H1 (cell line): Measurements from ENCODE around the gene INPP5A. TPM values are rescaled to one million over a fixed set of nuclear protein-coding genes. Genes with fewer than 3 reads are reported as not detected.

ENCODE experiments used
- CTCF ChIA-PET: fragments of 300-600 bp; sonication (Branson Sonifier 250); formaldehyde crosslinking; loops from one replicate; lab custom pipeline; 2021; ENCODE audit not compliant: partially characterized antibody; lab: Charles Lee
- POLR2A ChIA-PET: fragments of 300-600 bp; sonication (Branson Sonifier 250); formaldehyde crosslinking; loops from one replicate; lab custom pipeline; 2021; ENCODE audit warnings: inconsistent platforms; ENCODE audit not compliant: partially characterized antibody; lab: Charles Lee
- DNase-seq, 2 experiments: peaks; one replicate each; pipeline versions ENCODE4 v3.0.0 to v3.0.0-alpha.2; 2010 to 2022; ENCODE audit warnings: low spot score in 2 of 2, low read depth in 1 of 2, mixed read lengths in 1 of 2
- FAIRE-seq: peaks from 2 replicates; lab custom pipeline; 2011; peaks lifted over from hg19 to GRCh38; lab: Jason Lieb, UNC
- H2AFZ ChIP-seq: 2 replicates; pipeline ENCODE4 v1.8.1; 2012; ENCODE audit warnings: low read length, inconsistent platforms
- H2AK5ac ChIP-seq: 2 replicates; pipeline ENCODE4 v1.6.1; 2013; ENCODE audit warnings: low read depth, low read length
- H2BK120ac ChIP-seq: replicated peaks from 2 replicates; pipeline ENCODE3; 2013; ENCODE audit warnings: low read depth, low read length, inconsistent platforms
- H2BK12ac ChIP-seq: 2 replicates; pipeline ENCODE4 v1.6.1; 2013; ENCODE audit warnings: low read depth, low read length
- H2BK15ac ChIP-seq: 2 replicates; pipeline ENCODE4 v1.6.1; 2013; ENCODE audit warnings: low read length
- H2BK20ac ChIP-seq: 2 replicates; pipeline ENCODE4 v1.6.1; 2013; ENCODE audit warnings: low read length
- H2BK5ac ChIP-seq: 2 replicates; pipeline ENCODE4 v1.6.1; 2013; ENCODE audit warnings: low read depth, low read length
- H3K14ac ChIP-seq: 2 replicates; pipeline ENCODE4 v1.6.1; 2013; ENCODE audit warnings: inconsistent platforms; ENCODE audit not compliant: insufficient read length
- H3K18ac ChIP-seq: 2 replicates; pipeline ENCODE4 v1.6.1; 2013; ENCODE audit warnings: low read length; ENCODE audit errors: extremely low read depth
- H3K23ac ChIP-seq: 2 replicates; pipeline ENCODE4 v1.6.1; 2013; ENCODE audit warnings: inconsistent platforms; ENCODE audit not compliant: insufficient read length
- H3K23me2 ChIP-seq: 2 replicates; pipeline ENCODE4 v1.6.1; 2013; ENCODE audit warnings: low read depth, low read length
- H3K27ac ChIP-seq: 2 replicates; pipeline ENCODE4 v1.6.1; 2011; ENCODE audit warnings: low read depth, low read length, inconsistent platforms
- H3K27me3 ChIP-seq, 4 experiments: replicated peaks in 1 of 4; 1 replicate in 1 of 4; 2 replicates in 3 of 4; pipeline versions ENCODE4 v1.6.1 to v1.8.1; 2011 to 2013; ENCODE audit warnings: low read length in 3 of 4, mild to moderate bottlenecking in 3 of 4, inconsistent platforms in 2 of 4, mixed read lengths in 2 of 4, moderate library complexity in 1 of 4; ENCODE audit not compliant: control insufficient read depth in 3 of 4, insufficient read depth in 3 of 4; ENCODE audit errors: extremely low read depth in 1 of 4
- H3K36me3 ChIP-seq, 4 experiments: 2 replicates each; pipeline versions ENCODE4 v1.6.1 to v1.8.1; 2011 to 2013; ENCODE audit warnings: mild to moderate bottlenecking in 4 of 4, low read length in 3 of 4, moderate library complexity in 2 of 4, control low read depth in 1 of 4, inconsistent platforms in 1 of 4; ENCODE audit not compliant: insufficient read depth in 4 of 4, control insufficient read depth in 2 of 4
- H3K4ac ChIP-seq: replicated peaks from 2 replicates; pipeline ENCODE3; 2013; ENCODE audit warnings: low read length, low read depth, mixed read lengths, inconsistent platforms; ENCODE audit not compliant: insufficient read length
- H3K4me1 ChIP-seq, 4 experiments: replicated peaks in 1 of 4; 1 replicate in 1 of 4; 2 replicates in 3 of 4; pipeline versions ENCODE4 v1.6.1 to v1.8.1; 2011 to 2013; ENCODE audit warnings: low read length in 3 of 4, inconsistent platforms in 2 of 4, mixed read lengths in 1 of 4; ENCODE audit not compliant: insufficient read depth in 4 of 4, control insufficient read depth in 3 of 4
- H3K4me2 ChIP-seq, 2 experiments: 2 replicates each; pipeline versions ENCODE4 v1.6.1 to v1.8.1; 2011 to 2013; ENCODE audit warnings: low read depth in 2 of 2, low read length in 2 of 2, control low read depth in 1 of 2, inconsistent platforms in 1 of 2, mild to moderate bottlenecking in 1 of 2; ENCODE audit not compliant: insufficient read depth in 1 of 2
- H3K4me3 ChIP-seq, 4 experiments: fragments of 200-600, 300-600 bp in 1 of 4; sonication (generic), shearing (Covaris generic), sonication (Bioruptor Twin) in 1 of 4; 2 replicates each; pipeline versions ENCODE4 v1.5.1 to v1.8.1; 2011 to 2016; ENCODE audit warnings: low read length in 4 of 4, low read depth in 3 of 4, control low read depth in 2 of 4, inconsistent platforms in 2 of 4, mild to moderate bottlenecking in 2 of 4, mixed read lengths in 1 of 4, moderate library complexity in 1 of 4; ENCODE audit not compliant: insufficient read depth in 2 of 4; ENCODE audit errors: extremely low read depth in 1 of 4
- H3K56ac ChIP-seq: replicated peaks from 2 replicates; pipeline ENCODE3; 2013; ENCODE audit warnings: low read depth, mild to moderate bottlenecking, mixed read lengths, low read length, inconsistent platforms; ENCODE audit not compliant: insufficient read length
- H3K79me1 ChIP-seq: 2 replicates; pipeline ENCODE4 v1.6.1; 2013; ENCODE audit warnings: low read depth, low read length, control low read depth
- H3K79me2 ChIP-seq, 2 experiments: 2 replicates each; pipeline versions ENCODE4 v1.6.1 to v1.8.1; 2012 to 2013; ENCODE audit warnings: low read length in 2 of 2, mild to moderate bottlenecking in 2 of 2, inconsistent platforms in 1 of 2; ENCODE audit not compliant: insufficient read depth in 2 of 2, control insufficient read depth in 1 of 2
- H3K9ac ChIP-seq, 4 experiments: replicated peaks in 1 of 4; 1 replicate in 1 of 4; 2 replicates in 3 of 4; pipeline versions ENCODE4 v1.6.1 to v1.8.1; 2011 to 2013; ENCODE audit warnings: low read depth in 3 of 4, low read length in 3 of 4, control low read depth in 2 of 4, mild to moderate bottlenecking in 2 of 4, moderate library complexity in 2 of 4, inconsistent platforms in 1 of 4; ENCODE audit errors: extremely low read depth in 1 of 4
- H3K9me3 ChIP-seq, 2 experiments: 2 replicates each; pipeline versions ENCODE4 v1.6.1 to v1.8.1; 2012 to 2013; ENCODE audit warnings: mild to moderate bottlenecking in 2 of 2, moderate library complexity in 2 of 2, control low read depth in 1 of 2, inconsistent platforms in 1 of 2, low read depth in 1 of 2, low read length in 1 of 2, mixed read lengths in 1 of 2; ENCODE audit not compliant: insufficient read depth in 2 of 2
- H4K20me1 ChIP-seq, 2 experiments: replicated peaks in 1 of 2; 2 replicates each; pipeline versions ENCODE3 to v1.8.1; 2011 to 2013; ENCODE audit warnings: inconsistent platforms in 2 of 2, low read length in 2 of 2, mild to moderate bottlenecking in 1 of 2; ENCODE audit not compliant: insufficient read depth in 2 of 2, control insufficient read depth in 1 of 2
- H4K5ac ChIP-seq: 2 replicates; pipeline ENCODE4 v1.6.1; 2013; ENCODE audit warnings: low read length, low read depth, mixed read lengths, inconsistent platforms; ENCODE audit not compliant: insufficient read length
- H4K8ac ChIP-seq: 2 replicates; pipeline ENCODE4 v1.8.0; 2013; ENCODE audit warnings: mild to moderate bottlenecking, moderate library complexity, low read length, inconsistent platforms; ENCODE audit not compliant: insufficient read depth; ENCODE audit errors: extremely low read depth
- H4K91ac ChIP-seq: replicated peaks from 2 replicates; pipeline ENCODE3; 2013; ENCODE audit warnings: low read length, mixed read lengths, inconsistent platforms; ENCODE audit not compliant: insufficient read length
- ASH2L ChIP-seq: fragments of 200-600, 300-600 bp; sonication (generic); IDR thresholded peaks from one replicate; pipeline ENCODE4 v1.7.1; 2017; ENCODE audit warnings: low read length
- TCF12 ChIP-seq: IDR thresholded peaks from 2 replicates; pipeline ENCODE4 v1.6.1; 2011; ENCODE audit warnings: low read depth, mild to moderate bottlenecking, low read length
- WGBS, 2 experiments: shearing (Covaris generic) in 1 of 2; methylation state at CpG; one replicate each; pipeline versions ENCODE4 v1.1.6 to v1.1.7; 2013 to 2015; ENCODE audit warnings: low lambda C conversion rate in 2 of 2, mixed read lengths in 2 of 2, inconsistent platforms in 1 of 2, low coverage in 1 of 2, missing lambda C conversion rate in 1 of 2; ENCODE audit not compliant: insufficient replicate concordance in 2 of 2, insufficient coverage in 1 of 2, insufficient read length in 1 of 2; ENCODE audit errors: extremely low coverage in 1 of 2, missing lambda C conversion rate in 1 of 2; 5-methylcytosine and 5-hydroxymethylcytosine counted together
- polyA plus RNA-seq, 7 experiments: library from polyadenylated mRNA; depleted of rRNA in 3 of 7; stranded (reverse) in 5 of 7; unstranded in 2 of 7; fragments of >200 nt in 5 of 7; fragments of 200-250 nt in 2 of 7; gene quantifications; 1 replicate in 5 of 7; 2 replicates in 1 of 7; 4 replicates in 1 of 7; pipeline versions ENCODE4 v1.2.1 to v1.2.3, GENCODE V29; 2011 to 2013; ENCODE audit warnings: missing spikeins in 2 of 7, mixed read lengths in 2 of 7
- total RNA-seq: library from RNA; stranded (reverse); fragmentation: NEBNext Ultra II Directional; extraction: Animal tissue kit (Norgen Biotek cat#: 25700); gene quantifications from 2 replicates; pipeline ENCODE4 v1.2.1, GENCODE V29; 2021

The INPP5A gene
- total and polyA plus RNA-seq, 2 of the 8 experiments (the other 6 are each of a cell fraction or from before 2014, with no cell fraction given), result 19.7 to 27.5 TPM

GRCh38 chr10:132541601-132542011 lies 4.0 kb downstream of the INPP5A start:
- TF ChIP-seq ASH2L (no peak), TCF12 (0 out of 2 replicates have a peak, but pooled peaks have one; percentile 39)
- no peak overlapping the region for H2AFZ ChIP-seq
- H3K14ac ChIP-seq, result no peak overlapping the region
- H4K20me1 ChIP-seq, result peaks cover 2 to 16% of the 10 kb centered on the region in 2 experiments
- DNase-seq (no peak), FAIRE-seq (no peak)
- H3K4me2 ChIP-seq, result no peak overlapping the region; a peak in 1 of 4 replicates
- no peak overlapping the region for H2BK120ac ChIP-seq
- H3K56ac ChIP-seq, result no peak overlapping the region
- no peak overlapping the region for H3K9ac ChIP-seq
- no peak overlapping the region for H3K18ac ChIP-seq
- 72% methylated on average over 3 of the region's 3 CpGs; no CpG with 5 or more reads in 1 of the 2 experiments for WGBS, 2 experiments
- H2BK5ac ChIP-seq, result no peak overlapping the region
- POLR2A ChIA-PET, result interaction anchor here (0.9 kb wide), 1 partner anchor 20 kb away, joined by 3 read pairs; no protein-coding TSS in a partner anchor
- H3K4ac ChIP-seq, result no peak overlapping the region
- no peak overlapping the region for H2BK12ac ChIP-seq
- H4K5ac ChIP-seq, result no peak overlapping the region
- no peak overlapping the region for H2AK5ac ChIP-seq
- no peak overlapping the region for H3K23ac ChIP-seq
- H3K36me3 ChIP-seq, result no peaks in the 10 kb centered on the region
- 0 out of 2 replicates have a peak overlapping the region, but pooled peaks have one; percentile 8 for H2BK15ac ChIP-seq
- no peak overlapping the region for H2BK20ac ChIP-seq
- peaks cover 0 to 41% of the 10 kb centered on the region in 2 experiments; a peak in 2 of 4 replicates for H3K79me2 ChIP-seq
- no peak overlapping the region for H3K27ac ChIP-seq
- CTCF ChIA-PET, result interaction anchor here (0.6 to 3.1 kb wide), 4 partner anchors 18 to 91 kb away, joined by 3 to 11 read pairs (median 6); no protein-coding TSS in a partner anchor
- H3K9me3 ChIP-seq, result no peaks in the 10 kb centered on the region
- peaks cover 4% of the 10 kb centered on the region; the same call in 1 of the 2 replicates for H3K23me2 ChIP-seq
- H4K91ac ChIP-seq, result no peak overlapping the region
- H3K27me3 ChIP-seq, result peaks cover 0 to 9% (median 5%) of the 10 kb centered on the region in 4 experiments; a peak in 5 of 7 replicates
- no peak overlapping the region for H3K4me3 ChIP-seq
- H4K8ac ChIP-seq, result no peak overlapping the region
- peaks cover 0 to 29% (median 18%) of the 10 kb centered on the region in 4 experiments; a peak in 6 of 7 replicates for H3K4me1 ChIP-seq
- peaks cover 8% of the 10 kb centered on the region for H3K79me1 ChIP-seq
